Trophoblast cell (in vitro differentiated cells and primary cell): ENCODE measurements around the gene TMEM161B.
A peak's percentile ranks its signal among the peaks of the same experiment; 100 is the strongest.

Source experiments
- DNase-seq, 2 donors: peaks; one replicate each; pipeline ENCODE4 v3.0.0-alpha.2; 2016
- H2AFZ ChIP-seq: 2 replicates; pipeline ENCODE4 v1.6.1; 2013; ENCODE audit warnings: low read length, moderate library complexity, mild to moderate bottlenecking; ENCODE audit not compliant: insufficient read depth, poor library complexity
- H2AK5ac ChIP-seq: 2 replicates; pipeline ENCODE4 v1.6.1; 2013; ENCODE audit warnings: mild to moderate bottlenecking, low read length
- H2BK120ac ChIP-seq: 2 replicates; pipeline ENCODE4 v1.6.1; 2013; ENCODE audit warnings: low read length, mild to moderate bottlenecking, moderate library complexity; ENCODE audit not compliant: insufficient read depth, poor library complexity
- H2BK12ac ChIP-seq: 2 replicates; pipeline ENCODE4 v1.6.1; 2013; ENCODE audit warnings: mild to moderate bottlenecking, low read length, moderate library complexity
- H2BK5ac ChIP-seq: 2 replicates; pipeline ENCODE4 v1.6.1; 2013; ENCODE audit warnings: low read length, low read depth, moderate library complexity, mild to moderate bottlenecking; ENCODE audit not compliant: poor library complexity
- H3K14ac ChIP-seq: 2 replicates; pipeline ENCODE4 v1.6.1; 2013; ENCODE audit warnings: mild to moderate bottlenecking, low read length
- H3K18ac ChIP-seq: 2 replicates; pipeline ENCODE4 v1.6.1; 2013; ENCODE audit warnings: mild to moderate bottlenecking, low read length
- H3K23ac ChIP-seq: 2 replicates; pipeline ENCODE4 v1.6.1; 2013; ENCODE audit warnings: low read length
- H3K27ac ChIP-seq: 2 replicates; pipeline ENCODE4 v1.5.1; 2013; ENCODE audit warnings: low read depth, mild to moderate bottlenecking, inconsistent platforms, low read length, moderate library complexity
- H3K27me3 ChIP-seq: 2 replicates; pipeline ENCODE4 v1.6.1; 2013; ENCODE audit warnings: inconsistent platforms, mild to moderate bottlenecking, low read length, moderate library complexity; ENCODE audit not compliant: insufficient read depth
- H3K36me3 ChIP-seq, 2 experiments: 1 replicate in 1 of 2; 2 replicates in 1 of 2; pipeline ENCODE4 v1.6.1; 2013; ENCODE audit warnings: low read length in 2 of 2, mild to moderate bottlenecking in 2 of 2, moderate library complexity in 1 of 2; ENCODE audit not compliant: insufficient read depth in 2 of 2, control insufficient read depth in 1 of 2
- H3K4ac ChIP-seq: 2 replicates; pipeline ENCODE4 v1.6.1; 2013; ENCODE audit warnings: low read depth, mild to moderate bottlenecking, low read length, moderate library complexity
- H3K4me1 ChIP-seq, 2 experiments: 1 replicate in 1 of 2; 2 replicates in 1 of 2; pipeline ENCODE4 v1.6.1; 2013; ENCODE audit warnings: low read length in 2 of 2, mild to moderate bottlenecking in 2 of 2, moderate library complexity in 1 of 2; ENCODE audit not compliant: insufficient read depth in 2 of 2, control insufficient read depth in 1 of 2
- H3K4me2 ChIP-seq: 2 replicates; pipeline ENCODE4 v1.6.1; 2013; ENCODE audit warnings: inconsistent platforms, mild to moderate bottlenecking, low read length, moderate library complexity
- H3K4me3 ChIP-seq: 2 replicates; pipeline ENCODE4 v1.5.1; 2013; ENCODE audit warnings: mild to moderate bottlenecking, low read depth, low read length, inconsistent platforms
- H3K79me1 ChIP-seq: one replicate; pipeline ENCODE4 v1.6.1; 2013; ENCODE audit warnings: low read length
- H3K79me2 ChIP-seq: 2 replicates; pipeline ENCODE4 v1.6.1; 2013; ENCODE audit warnings: low read length, mild to moderate bottlenecking; ENCODE audit not compliant: control insufficient read depth, insufficient read depth, poor library complexity
- H3K9ac ChIP-seq: 2 replicates; pipeline ENCODE4 v1.6.1; 2013; ENCODE audit warnings: mild to moderate bottlenecking, low read length
- H3K9me3 ChIP-seq: 2 replicates; pipeline ENCODE4 v1.6.1; 2013; ENCODE audit warnings: low read depth, mild to moderate bottlenecking, control low read depth, inconsistent platforms, low read length; ENCODE audit not compliant: insufficient read depth
- H4K12ac ChIP-seq: 2 replicates; pipeline ENCODE4 v1.6.1; 2013; ENCODE audit warnings: low read depth, mild to moderate bottlenecking, low read length, moderate library complexity
- H4K8ac ChIP-seq: 2 replicates; pipeline ENCODE4 v1.6.1; 2013; ENCODE audit warnings: low read depth, mild to moderate bottlenecking, low read length, moderate library complexity
- H4K91ac ChIP-seq: one replicate; pipeline ENCODE4 v1.6.1; 2013; ENCODE audit warnings: low read depth, mild to moderate bottlenecking, low read length, moderate library complexity
- WGBS: extraction: QIAGEN DNeasy Blood & Tissue Kit; methylation state at CpG from one replicate; pipeline ENCODE4 v1.1.7; 2013; ENCODE audit warnings: missing lambda C conversion rate; ENCODE audit not compliant: insufficient read length, insufficient coverage; ENCODE audit errors: extremely low coverage; 5-methylcytosine and 5-hydroxymethylcytosine counted together

The TMEM161B gene

GRCh38 chr5:88258636-88259035, 10.0 kb downstream of the TMEM161B start:
- H3K79me1 ChIP-seq = no peaks in the 10 kb centered on the region
- H3K18ac ChIP-seq = no peak overlapping the region
- no peaks in the 10 kb centered on the region for H3K36me3 ChIP-seq
- no peak overlapping the region for H3K23ac ChIP-seq
- H3K9ac ChIP-seq = no peak overlapping the region
- H3K4me1 ChIP-seq = peaks cover 0 to 2% of the 10 kb centered on the region in 2 experiments
- no peak overlapping the region for H2BK12ac ChIP-seq
- no peak overlapping the region for H2BK120ac ChIP-seq
- H3K4me3 ChIP-seq = no peak overlapping the region
- WGBS = no CpG with 5 or more reads among the region's 2 CpGs
- H3K4ac ChIP-seq = no peak overlapping the region
- DNase-seq = no peak
- H3K27me3 ChIP-seq = no peaks in the 10 kb centered on the region
- no peak overlapping the region for H3K4me2 ChIP-seq
- no peak overlapping the region for H2AK5ac ChIP-seq
- H4K91ac ChIP-seq = no peak overlapping the region
- no peaks in the 10 kb centered on the region for H3K9me3 ChIP-seq
- H3K14ac ChIP-seq = no peak overlapping the region
- no peak overlapping the region for H4K8ac ChIP-seq
- no peak overlapping the region for H2BK5ac ChIP-seq
- H4K12ac ChIP-seq = no peak overlapping the region
- H2AFZ ChIP-seq = no peak overlapping the region
- H3K79me2 ChIP-seq = no peaks in the 10 kb centered on the region
- no peak overlapping the region for H3K27ac ChIP-seq

GRCh38 chr5:88256872-88257271, 11.8 kb downstream of the TMEM161B start:
- Histone ChIP-seq H4K91ac (no peak overlapping the region), H4K8ac (no peak overlapping the region), H3K4me3 (no peak overlapping the region), H2BK5ac (no peak overlapping the region), H3K9ac (no peak overlapping the region), H2BK120ac (no peak overlapping the region), H4K12ac (no peak overlapping the region), H2AK5ac (no peak overlapping the region), H3K23ac (no peak overlapping the region), H3K27ac (no peak overlapping the region), H3K79me2 (no peaks in the 10 kb centered on the region), H3K4me1 (peaks cover 0 to 2% of the 10 kb centered on the region in 2 experiments), H3K79me1 (no peaks in the 10 kb centered on the region), H3K18ac (no peak overlapping the region), H2AFZ (no peak overlapping the region), H3K27me3 (no peaks in the 10 kb centered on the region), H3K9me3 (no peaks in the 10 kb centered on the region), H3K36me3 (peaks cover 0 to 2% of the 10 kb centered on the region in 2 experiments), H3K14ac (no peak overlapping the region), H2BK12ac (no peak overlapping the region), H3K4me2 (no peak overlapping the region), H3K4ac (peak overlapping the region; percentile 46)
- no CpG with 5 or more reads among the region's 4 CpGs for WGBS
- peak; percentile 18 to 57 for DNase-seq

DNA sequence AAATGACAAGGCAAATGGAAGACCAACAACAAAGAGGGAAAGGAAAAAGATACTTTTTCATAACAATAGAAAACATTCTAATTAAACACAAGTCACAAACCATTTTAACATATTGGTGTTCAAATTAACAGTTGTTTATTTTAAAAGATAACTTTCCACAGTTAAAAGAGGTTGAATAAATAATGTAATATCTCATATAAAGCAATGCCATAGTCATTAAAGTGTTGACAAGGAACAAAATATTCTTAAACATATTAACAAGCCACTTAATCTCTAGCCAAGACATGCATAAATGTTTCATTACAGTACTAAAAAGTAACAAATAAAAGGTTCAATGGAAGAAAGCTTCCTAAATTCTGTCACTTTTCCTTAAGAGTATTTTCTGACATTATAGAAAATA, 12.6 kb downstream of the TMEM161B start:
- no peak overlapping the region for H2AK5ac ChIP-seq
- no peak overlapping the region for H2AFZ ChIP-seq
- no peak overlapping the region for H3K14ac ChIP-seq
- H3K18ac ChIP-seq = no peak overlapping the region
- H3K79me2 ChIP-seq = no peaks in the 10 kb centered on the region
- H3K9me3 ChIP-seq = no peaks in the 10 kb centered on the region
- H4K8ac ChIP-seq = no peak overlapping the region
- H3K9ac ChIP-seq = no peak overlapping the region
- no peak overlapping the region for H2BK12ac ChIP-seq
- no peak overlapping the region for H3K4me2 ChIP-seq
- no peak overlapping the region for H4K12ac ChIP-seq
- H4K91ac ChIP-seq = no peak overlapping the region
- no peak overlapping the region for H3K23ac ChIP-seq
- H2BK5ac ChIP-seq = no peak overlapping the region
- no peak overlapping the region for H3K27ac ChIP-seq
- no peak for DNase-seq
- H3K36me3 ChIP-seq = peaks cover 0 to 2% of the 10 kb centered on the region in 2 experiments
- no peak overlapping the region for H2BK120ac ChIP-seq
- no peaks in the 10 kb centered on the region for H3K27me3 ChIP-seq
- no peaks in the 10 kb centered on the region for H3K79me1 ChIP-seq
- peaks cover 0 to 2% of the 10 kb centered on the region in 2 experiments for H3K4me1 ChIP-seq
- H3K4me3 ChIP-seq = no peak overlapping the region
- no peak overlapping the region for H3K4ac ChIP-seq

DNA sequence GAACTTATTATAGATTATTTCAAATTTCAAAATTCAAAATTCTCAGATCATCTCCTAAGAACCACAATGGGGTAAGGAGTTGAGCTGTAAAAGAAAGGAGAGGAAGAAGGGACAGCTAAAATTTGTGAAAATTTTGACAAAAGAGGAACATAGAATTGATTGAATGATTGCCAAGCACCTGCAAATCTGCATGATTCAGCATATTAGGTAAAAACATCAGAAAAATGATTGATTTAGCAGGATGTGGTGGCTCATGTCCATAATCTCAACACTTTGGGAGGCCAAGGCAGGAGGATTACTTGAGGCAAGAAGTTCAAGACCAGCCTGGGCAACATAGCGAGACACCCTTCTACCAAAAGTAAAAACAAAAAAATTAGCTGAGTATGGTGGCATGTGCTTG, 14.3 kb downstream of the TMEM161B start:
- no peak overlapping the region for H2BK120ac ChIP-seq
- no peak for DNase-seq
- no peak overlapping the region for H2BK12ac ChIP-seq
- no peak overlapping the region for H4K8ac ChIP-seq
- peaks cover 2% of the 10 kb centered on the region for H3K79me2 ChIP-seq
- no peaks in the 10 kb centered on the region for H3K79me1 ChIP-seq
- no peak overlapping the region for H3K18ac ChIP-seq
- H3K23ac ChIP-seq = no peak overlapping the region
- H2BK5ac ChIP-seq = no peak overlapping the region
- no peaks in the 10 kb centered on the region for H3K9me3 ChIP-seq
- H3K4me1 ChIP-seq = peaks cover 0 to 2% of the 10 kb centered on the region in 2 experiments
- no peak overlapping the region for H3K9ac ChIP-seq
- H2AK5ac ChIP-seq = no peak overlapping the region
- H3K14ac ChIP-seq = no peak overlapping the region
- H3K27me3 ChIP-seq = no peaks in the 10 kb centered on the region
- no peak overlapping the region for H4K12ac ChIP-seq
- no peak overlapping the region for H3K4ac ChIP-seq
- H2AFZ ChIP-seq = no peak overlapping the region
- H3K27ac ChIP-seq = no peak overlapping the region
- WGBS = no CpG with 5 or more reads among the region's 1 CpG
- no peak overlapping the region for H4K91ac ChIP-seq
- no peak overlapping the region for H3K4me2 ChIP-seq
- H3K36me3 ChIP-seq = peaks cover 0 to 2% of the 10 kb centered on the region in 2 experiments
- H3K4me3 ChIP-seq = no peak overlapping the region
